ENCODE data around the gene CHD1. TPM values are rescaled to one million over a fixed set of nuclear protein-coding genes. Genes with fewer than 3 reads are reported as not detected.

The CHD1 gene
- total and polyA plus RNA-seq, 9 of the 15 experiments (the other 6 are each of a cell fraction or from before 2014, with no cell fraction given), result 27.3 to 133 (median 58.7) TPM

DNA sequence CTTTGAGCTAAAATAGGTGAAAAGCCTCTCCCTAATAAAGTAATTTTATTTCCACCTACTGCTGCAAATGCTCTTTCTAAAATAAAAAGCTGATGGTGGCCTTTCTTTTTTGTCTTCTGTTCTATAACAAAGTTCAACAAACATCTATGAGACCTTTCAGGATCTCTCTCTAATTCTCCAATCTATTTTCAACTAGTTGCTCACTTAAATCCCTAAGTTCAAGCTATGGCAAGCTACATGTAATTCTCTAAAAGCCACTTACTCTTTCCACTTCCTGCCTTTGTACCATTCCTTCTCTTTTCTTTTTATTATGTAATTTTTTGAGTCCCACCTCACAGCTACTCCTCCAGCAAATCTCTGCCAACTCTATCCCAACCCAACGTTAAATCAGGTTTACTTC, 20.9 kb downstream of the CHD1 start (continued):
- TF ChIP-seq POLR2AphosphoS5 (IDR thresholded peaks at IDR 0.05; ENCODE audit: control insufficient read depth, insufficient read depth, low read depth, low read length) (no peak), ZNF778 (CRISPR knock-in tag; IDR thresholded peaks at IDR 0.05) (no peak), ZNF347 (CRISPR knock-in tag; IDR thresholded peaks at IDR 0.05; ENCODE audit: low read depth) (no peak)

DNA sequence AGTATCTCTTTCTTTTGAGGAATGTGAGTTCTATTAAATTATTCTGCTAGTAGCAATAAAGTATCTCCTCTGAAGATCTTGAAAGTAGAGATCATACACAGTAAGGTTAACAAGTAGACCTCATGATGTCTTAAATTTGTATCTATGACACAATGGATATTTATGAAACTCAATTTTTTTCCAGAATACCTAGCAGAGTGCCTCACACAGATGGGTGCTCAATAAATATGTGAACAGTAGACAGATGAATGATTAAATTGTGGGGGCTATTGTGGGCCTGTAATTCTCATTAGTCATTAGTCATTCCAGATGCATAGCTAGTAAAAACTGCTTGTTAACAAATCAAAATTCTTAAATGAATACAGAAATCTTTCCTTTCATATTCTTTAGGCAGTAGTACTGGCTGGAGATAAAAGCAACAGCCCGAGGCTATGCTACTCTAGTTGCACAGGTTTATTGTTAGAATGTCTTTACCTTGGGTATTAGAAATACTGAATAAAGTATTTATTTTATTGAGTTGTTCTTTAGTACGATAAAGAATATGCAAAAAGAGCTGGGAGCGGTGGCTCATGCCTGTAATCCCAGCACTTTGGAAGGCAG, 22.0 kb downstream of the CHD1 start:
- Histone ChIP-seq H2AFZ (ENCODE audit: low read depth, low read length) (no peak overlapping the region), H3K27me3 (ENCODE audit: control insufficient read depth in 2 of 2, insufficient read depth in 2 of 2, low read length in 2 of 2) (no peaks in the 10 kb centered on the region), H3K36me3 (ENCODE audit: control insufficient read depth, insufficient read depth, low read length) (peaks cover 73% of the 10 kb centered on the region), H4K20me1 (replicated peaks; ENCODE audit: control insufficient read depth, insufficient read depth, low read length) (no peaks in the 10 kb centered on the region), H3K4me3 (no peak overlapping the region), H3K9me1 (ENCODE audit: control insufficient read depth, insufficient read depth, low read length) (no peaks in the 10 kb centered on the region), H3K79me2 (ENCODE audit: control insufficient read depth, insufficient read depth, low read length) (peaks cover 89% of the 10 kb centered on the region), H3K4me1 (replicated peaks in 1 of 2; ENCODE audit: control insufficient read depth in 2 of 2, insufficient read depth in 2 of 2, low read length in 2 of 2) (no peaks in the 10 kb centered on the region), H3K4me2 (ENCODE audit: insufficient read depth, low read length) (no peak overlapping the region), H3K9me3 (replicated peaks; ENCODE audit: control insufficient read depth, insufficient read depth, low read depth, low read length) (no peaks in the 10 kb centered on the region), H3K9ac (ENCODE audit: insufficient read depth in 1 of 2, low read depth in 2 of 2, low read length in 2 of 2) (no peak overlapping the region), H3K27ac (ENCODE audit: extremely low read depth, low read depth, low read length) (no peak overlapping the region)
- FAIRE-seq (no peak), DNase-seq (ENCODE audit: extremely low read depth in 1 of 4, low spot score in 3 of 4) (no peak), ATAC-seq (peak; percentile 43)
- ChIA-PET POLR2A (interaction anchor here (1.5 kb wide), 1 partner anchor 149 kb away, joined by 5 read pairs; no protein-coding TSS in a partner anchor), CTCF (ENCODE audit: low intra/inter-chr PET ratio) (interaction anchor here (0.7 to 4.0 kb wide), 3 partner anchors 122 to 154 kb away, joined by 3 to 53 read pairs (median 24); no protein-coding TSS in a partner anchor)
- 80% methylated on average over 3 of the region's 3 CpGs for WGBS (ENCODE audit: insufficient coverage, low coverage, missing lambda C conversion rate)
- in situ Hi-C loops (cut with MboI) (no loop called here), intact Hi-C loops (cut with micrococcal nuclease) (loop anchor here (1.0 to 5.0 kb wide), 3 partner anchors 55 to 153 kb away; no protein-coding TSS in a partner anchor)
- no peak for TF ChIP-seq ZSCAN32 (CRISPR knock-in tag; IDR thresholded peaks at IDR 0.05)
- TF ChIP-seq OTX1 (CRISPR knock-in tag; IDR thresholded peaks at IDR 0.05), result no peak
- no peak for TF ChIP-seq ELF1 (tag; IDR thresholded peaks at IDR 0.05)
- no peak for TF ChIP-seq ARID1B (IDR thresholded peaks at IDR 0.05)
- no peak for TF ChIP-seq ZNF589 (CRISPR knock-in tag; IDR thresholded peaks at IDR 0.05; ENCODE audit: low read depth)
- no peak for TF ChIP-seq GTF2E2 (tag; IDR thresholded peaks at IDR 0.05)
- TF ChIP-seq, protein P1, sequence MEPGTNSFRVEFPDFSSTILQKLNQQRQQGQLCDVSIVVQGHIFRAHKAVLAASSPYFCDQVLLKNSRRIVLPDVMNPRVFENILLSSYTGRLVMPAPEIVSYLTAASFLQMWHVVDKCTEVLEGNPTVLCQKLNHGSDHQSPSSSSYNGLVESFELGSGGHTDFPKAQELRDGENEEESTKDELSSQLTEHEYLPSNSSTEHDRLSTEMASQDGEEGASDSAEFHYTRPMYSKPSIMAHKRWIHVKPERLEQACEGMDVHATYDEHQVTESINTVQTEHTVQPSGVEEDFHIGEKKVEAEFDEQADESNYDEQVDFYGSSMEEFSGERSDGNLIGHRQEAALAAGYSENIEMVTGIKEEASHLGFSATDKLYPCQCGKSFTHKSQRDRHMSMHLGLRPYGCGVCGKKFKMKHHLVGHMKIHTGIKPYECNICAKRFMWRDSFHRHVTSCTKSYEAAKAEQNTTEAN (CRISPR knock-in tag; IDR thresholded peaks at IDR 0.05), result no peak
- TF ChIP-seq YY1 (IDR thresholded peaks at IDR 0.05; ENCODE audit: borderline replicate concordance in 1 of 3, control insufficient read depth in 1 of 3, extremely low read depth in 1 of 3, insufficient read depth in 3 of 3, insufficient read length in 1 of 3, insufficient replicate concordance in 2 of 3, low read depth in 1 of 3, low read length in 2 of 3), result no peak
- no TSS peak for BruUV-seq (replicated peaks)
